ENCODE results near the gene CYP4F11. TPM values are rescaled to one million over a fixed set of nuclear protein-coding genes. Genes with fewer than 3 reads are reported as not detected.
A peak's percentile ranks its signal among the peaks of the same experiment; 100 is the strongest.

Gene CYP4F11
- total and polyA plus RNA-seq, 2 of the 13 experiments (the other 11 are each of a cell fraction or from before 2014, with no cell fraction given): 7.8 to 8.4 TPM

DNA sequence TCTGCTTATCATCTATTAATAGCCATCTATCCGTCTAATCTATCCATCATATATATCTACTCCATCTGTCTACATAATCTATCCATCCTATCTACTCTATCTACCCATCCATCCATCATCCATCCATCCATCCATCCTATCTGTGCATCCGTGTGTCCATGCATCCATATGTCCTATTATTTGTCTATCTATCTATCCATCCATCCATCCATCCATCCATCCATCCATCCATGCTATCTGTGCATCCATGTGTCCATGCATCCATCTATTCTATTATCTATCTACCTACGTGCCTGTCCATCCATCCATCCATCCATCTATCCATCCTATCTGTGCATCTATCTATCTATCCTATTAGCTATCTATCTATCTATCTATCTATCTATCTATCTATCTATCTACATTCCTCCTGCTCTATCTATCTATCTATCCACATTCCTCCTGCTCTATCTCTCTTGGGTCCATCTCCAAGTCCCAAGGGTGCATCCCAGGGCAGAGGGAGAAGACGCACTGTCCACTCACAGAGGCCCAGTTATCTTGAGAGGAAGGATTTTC is 38.4 kb downstream of the CYP4F11 start:
- ATAC-seq (no peak), DNase-seq (ENCODE audit: low spot score) (no peak), FAIRE-seq (no peak)
- no peak overlapping the region for H3K4me3 ChIP-seq (replicated peaks in 1 of 3; ENCODE audit: insufficient read depth in 1 of 3, low read depth in 2 of 3, low read length in 3 of 3)
- no peak for TF ChIP-seq TEAD3 (CRISPR knock-in tag; optimal IDR thresholded peaks at IDR 0.05; ENCODE audit: borderline replicate concordance)
- H3K27me3 ChIP-seq (ENCODE audit: control insufficient read depth in 1 of 2, insufficient read depth in 2 of 2, low read length in 2 of 2): no peaks in the 10 kb centered on the region
- no peaks in the 10 kb centered on the region for H3K79me2 ChIP-seq (ENCODE audit: insufficient read depth, low read length)
- in situ Hi-C loops (cut with HindIII; ENCODE audit: extremely low pct_ligation_motif_present, low pct_unique_long_range_greater_than_20kb): no loop called here
- intact Hi-C loops (cut with micrococcal nuclease; ENCODE audit: unreplicated experiment): no loop called here
- H2AFZ ChIP-seq (ENCODE audit: low read length): no peak overlapping the region
- CTCF ChIA-PET (ENCODE audit: low intra/inter-chr PET ratio, low total read pairs): no interaction called here
- POLR2A ChIA-PET: no interaction called here
- no peaks in the 10 kb centered on the region for H3K9me3 ChIP-seq (ENCODE audit: low read length)
- H3K36me3 ChIP-seq (replicated peaks in 1 of 2; ENCODE audit: control insufficient read depth in 1 of 2, insufficient read depth in 2 of 2, low read length in 2 of 2): no peaks in the 10 kb centered on the region
- BruUV-seq (replicated peaks): no TSS peak
- H4K20me1 ChIP-seq (ENCODE audit: insufficient read depth, low read length): no peaks in the 10 kb centered on the region
- 67% methylated on average over 4 of the region's 4 CpGs for WGBS (ENCODE audit: low lambda C conversion rate)
- no peak overlapping the region for H3K4me2 ChIP-seq (ENCODE audit: low read depth, low read length)
- peaks cover 34% of the 10 kb centered on the region for H3K4me1 ChIP-seq (ENCODE audit: insufficient read depth, low read length)
- no peak overlapping the region for H3K27ac ChIP-seq (ENCODE audit: extremely low read length, insufficient read depth, low read length)
- H3K9ac ChIP-seq (ENCODE audit: insufficient read depth, low read depth, low read length): no peak overlapping the region

DNA sequence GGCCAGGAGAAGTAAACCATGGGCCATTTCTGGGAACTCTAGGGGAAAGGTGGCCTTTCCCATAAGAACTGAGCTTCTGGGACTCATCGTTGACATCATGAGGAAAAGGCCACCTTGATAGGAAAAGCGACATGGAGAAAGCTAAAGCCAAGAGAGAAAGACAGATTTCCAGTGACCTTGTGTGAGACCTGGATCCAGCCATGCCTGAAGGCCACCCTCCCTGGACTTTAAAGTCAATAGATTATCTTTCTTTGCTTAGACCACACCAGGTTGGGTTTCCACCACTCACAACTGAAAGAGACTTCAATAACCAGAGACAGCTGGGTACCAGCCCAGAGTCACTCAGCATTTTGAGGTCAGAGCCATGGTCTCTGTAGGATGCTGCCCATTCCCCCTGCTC is 40.0 kb downstream of the CYP4F11 start:
- Histone ChIP-seq H2AFZ (ENCODE audit: low read length) (no peak overlapping the region), H3K36me3 (replicated peaks in 1 of 2; ENCODE audit: control insufficient read depth in 1 of 2, insufficient read depth in 2 of 2, low read length in 2 of 2) (no peaks in the 10 kb centered on the region), H3K9ac (ENCODE audit: insufficient read depth, low read depth, low read length) (no peak overlapping the region), H3K4me1 (ENCODE audit: insufficient read depth, low read length) (peaks cover 34% of the 10 kb centered on the region), H3K27ac (ENCODE audit: extremely low read length, insufficient read depth, low read length) (no peak overlapping the region), H4K20me1 (ENCODE audit: insufficient read depth, low read length) (no peaks in the 10 kb centered on the region), H3K4me2 (ENCODE audit: low read depth, low read length) (no peak overlapping the region), H3K27me3 (ENCODE audit: control insufficient read depth in 1 of 2, insufficient read depth in 2 of 2, low read length in 2 of 2) (no peaks in the 10 kb centered on the region), H3K79me2 (ENCODE audit: insufficient read depth, low read length) (no peaks in the 10 kb centered on the region), H3K4me3 (replicated peaks in 1 of 3; ENCODE audit: insufficient read depth in 1 of 3, low read depth in 2 of 3, low read length in 3 of 3) (no peak overlapping the region), H3K9me3 (ENCODE audit: low read length) (no peaks in the 10 kb centered on the region)
- intact Hi-C loops (cut with micrococcal nuclease; ENCODE audit: unreplicated experiment) (no loop called here), in situ Hi-C loops (cut with HindIII; ENCODE audit: extremely low pct_ligation_motif_present, low pct_unique_long_range_greater_than_20kb) (no loop called here)
- TF ChIP-seq ZNF329 (CRISPR knock-in tag; IDR thresholded peaks at IDR 0.05; ENCODE audit: low read depth) (peak; percentile 96), ZC3H4 (CRISPR knock-in tag; IDR thresholded peaks at IDR 0.05; ENCODE audit: borderline replicate concordance) (no peak), ELF3 (CRISPR knock-in tag; IDR thresholded peaks at IDR 0.05) (no peak), PAX8 (CRISPR knock-in tag; IDR thresholded peaks at IDR 0.05; ENCODE audit: borderline replicate concordance) (no peak), ZNF768 (CRISPR knock-in tag; IDR thresholded peaks at IDR 0.05) (peak; percentile 76), SRSF9 (IDR thresholded peaks at IDR 0.05; ENCODE audit: borderline replicate concordance, insufficient read depth, low read depth, low read length, poor library complexity, severe bottlenecking) (no peak), MAF1 (CRISPR knock-in tag; IDR thresholded peaks at IDR 0.05; ENCODE audit: borderline replicate concordance) (no peak), ZNF17 (CRISPR knock-in tag; IDR thresholded peaks at IDR 0.05) (no peak)
- TF ChIP-seq, protein P1, sequence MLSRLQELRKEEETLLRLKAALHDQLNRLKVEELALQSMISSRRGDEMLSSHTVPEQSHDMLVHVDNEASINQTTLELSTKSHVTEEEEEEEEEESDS (CRISPR knock-in tag; IDR thresholded peaks at IDR 0.05; ENCODE audit: borderline replicate concordance): no peak
- ATAC-seq: no peak
- 87% methylated on average over 2 of the region's 2 CpGs for WGBS (ENCODE audit: low lambda C conversion rate)
- POLR2A ChIA-PET: no interaction called here
- FAIRE-seq: no peak
- CTCF ChIA-PET (ENCODE audit: low intra/inter-chr PET ratio, low total read pairs): no interaction called here
- no peak for DNase-seq (ENCODE audit: low spot score)
- no TSS peak for BruUV-seq (replicated peaks)

All from HepG2 (cell line).